Activated B cell treated with CpG ODN at 0.5 μM for 24 hours (primary cell): Measurements from ENCODE around the gene CLP1. TPM values are rescaled to one million over a fixed set of nuclear protein-coding genes. Genes with fewer than 3 reads are reported as not detected.

ENCODE experiments used
- ATAC-seq: fragments of 200-7000 bp; cut with Tn5 transposase; one replicate; pipeline ENCODE4 v1.10.0; 2021; ENCODE audit warnings: low read depth, mild to moderate bottlenecking, moderate library complexity
- CTCF ChIA-PET: fragments of 350-600 bp; sonication (Branson Sonifier 250); formaldehyde crosslinking; loops from one replicate; lab custom pipeline; 2021; ENCODE audit warnings: antibody characterized with exemption; lab: Charles Lee
- POLR2A ChIA-PET: fragments of 350-600 bp; sonication (Branson Sonifier 250); formaldehyde crosslinking; loops from one replicate; lab custom pipeline; 2021; ENCODE audit warnings: antibody characterized with exemption; lab: Charles Lee
- DNase-seq: peaks from one replicate; pipeline ENCODE4 v3.0.0; 2022
- H3K27ac Mint-ChIP-seq: one replicate; pipeline ENCODE4 v1.8.0; 2020; ENCODE audit warnings: mixed read lengths
- H3K27me3 Mint-ChIP-seq: one replicate; pipeline ENCODE4 v1.8.0; 2021; ENCODE audit warnings: mixed read lengths
- H3K36me3 Mint-ChIP-seq: one replicate; pipeline ENCODE4 v1.8.0; 2021; ENCODE audit warnings: low read depth, mixed read lengths
- H3K4me1 Mint-ChIP-seq: one replicate; pipeline ENCODE4 v1.8.0; 2021; ENCODE audit warnings: mixed read lengths
- H3K4me3 Mint-ChIP-seq: one replicate; pipeline ENCODE4 v1.8.0; 2020; ENCODE audit warnings: mild to moderate bottlenecking, mixed read lengths
- H3K9me3 Mint-ChIP-seq: one replicate; pipeline ENCODE4 v1.8.0; 2020; ENCODE audit warnings: mixed read lengths
- intact Hi-C: fragments of 100-400 bp; cut with micrococcal nuclease; formaldehyde crosslinking; loops from one replicate; pipeline ENCODE4 v1.15.1; 2024
- total RNA-seq: library from RNA; stranded (reverse); gene quantifications from 2 replicates; pipeline ENCODE4 v1.2.3, GENCODE V29; 2022
- TF ChIP-seq, protein P1 (sequence below): fragments of 200-600 bp; IDR thresholded peaks from one replicate; pipeline ENCODE4 v1.8.0; 2022; ENCODE audit warnings: antibody characterized with exemption, mild to moderate bottlenecking

Gene CLP1
- total RNA-seq, 1 donor from 2014 or later: 20.4 TPM

DNA sequence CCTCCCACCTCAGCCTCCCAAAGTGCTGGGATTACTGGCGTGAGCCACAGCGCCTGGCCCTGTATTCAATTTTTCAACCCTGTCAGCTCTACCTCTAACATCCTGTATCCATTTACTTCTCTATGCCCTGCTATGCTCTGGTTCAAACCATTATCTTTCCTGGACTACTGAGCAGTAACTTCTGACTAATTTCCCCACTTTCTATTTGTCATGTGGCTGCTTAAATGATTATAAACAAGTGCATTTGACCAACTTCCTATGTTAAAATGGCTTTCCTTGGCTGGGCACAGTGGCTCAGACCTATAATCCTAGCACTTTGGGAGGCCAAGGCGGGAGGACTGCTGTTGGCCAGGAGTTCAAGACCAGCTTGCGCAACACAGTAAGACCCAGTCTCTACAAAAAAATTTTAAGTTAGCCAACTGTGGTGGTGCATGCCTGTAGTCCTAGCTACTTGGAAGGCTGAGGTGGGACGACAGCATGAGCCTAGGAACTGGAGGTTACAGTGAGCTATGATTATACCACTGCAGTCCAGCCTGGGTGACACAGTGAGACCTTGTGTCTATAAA is 52.3 kb downstream of the CLP1 start:
- H3K4me3 Mint-ChIP-seq: no peak overlapping the region
- peaks cover 47% of the 10 kb centered on the region for H3K4me1 Mint-ChIP-seq
- H3K9me3 Mint-ChIP-seq: no peaks in the 10 kb centered on the region
- H3K36me3 Mint-ChIP-seq: peaks cover 36% of the 10 kb centered on the region
- H3K27me3 Mint-ChIP-seq: no peaks in the 10 kb centered on the region
- ChIA-PET POLR2A (interaction anchor here (0.6 kb wide), 1 partner anchor 92 kb away, joined by 3 read pairs; no protein-coding TSS in a partner anchor), CTCF (interaction anchor here (4.1 kb wide), 1 partner anchor 91 kb away, joined by 26 read pairs; no protein-coding TSS in a partner anchor)
- DNase-seq (no peak), ATAC-seq (no peak)
- intact Hi-C loops: no loop called here
- H3K27ac Mint-ChIP-seq: no peak overlapping the region
- TF ChIP-seq, protein P1, sequence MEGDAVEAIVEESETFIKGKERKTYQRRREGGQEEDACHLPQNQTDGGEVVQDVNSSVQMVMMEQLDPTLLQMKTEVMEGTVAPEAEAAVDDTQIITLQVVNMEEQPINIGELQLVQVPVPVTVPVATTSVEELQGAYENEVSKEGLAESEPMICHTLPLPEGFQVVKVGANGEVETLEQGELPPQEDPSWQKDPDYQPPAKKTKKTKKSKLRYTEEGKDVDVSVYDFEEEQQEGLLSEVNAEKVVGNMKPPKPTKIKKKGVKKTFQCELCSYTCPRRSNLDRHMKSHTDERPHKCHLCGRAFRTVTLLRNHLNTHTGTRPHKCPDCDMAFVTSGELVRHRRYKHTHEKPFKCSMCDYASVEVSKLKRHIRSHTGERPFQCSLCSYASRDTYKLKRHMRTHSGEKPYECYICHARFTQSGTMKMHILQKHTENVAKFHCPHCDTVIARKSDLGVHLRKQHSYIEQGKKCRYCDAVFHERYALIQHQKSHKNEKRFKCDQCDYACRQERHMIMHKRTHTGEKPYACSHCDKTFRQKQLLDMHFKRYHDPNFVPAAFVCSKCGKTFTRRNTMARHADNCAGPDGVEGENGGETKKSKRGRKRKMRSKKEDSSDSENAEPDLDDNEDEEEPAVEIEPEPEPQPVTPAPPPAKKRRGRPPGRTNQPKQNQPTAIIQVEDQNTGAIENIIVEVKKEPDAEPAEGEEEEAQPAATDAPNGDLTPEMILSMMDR: no peak

Other genes starting within 250 kb of the CLP1 start
- gene SLC43A3, start 230.6 kb upstream of the CLP1 start, total RNA-seq: 213 and 237 TPM in 2 replicates
- gene RTN4RL2, start 197.2 kb upstream of the CLP1 start, total RNA-seq: 0.13 and 0.24 TPM in 2 replicates
- gene SLC43A1, start 142.1 kb upstream of the CLP1 start, total RNA-seq: 11.1 and 12.8 TPM in 2 replicates
- 100 and 108 TPM in 2 replicates for gene TIMM10, start 127.0 kb upstream of the CLP1 start, total RNA-seq
- gene SMTNL1, start 120.2 kb upstream of the CLP1 start, total RNA-seq: not detected in 2 replicates
- gene UBE2L6, start 90.1 kb upstream of the CLP1 start, total RNA-seq: 63.4 and 69.2 TPM in 2 replicates
- gene SERPING1, start 60.1 kb upstream of the CLP1 start, total RNA-seq: not detected in 2 replicates
- not detected in 2 replicates for gene YPEL4, start 7.8 kb upstream of the CLP1 start, total RNA-seq
- gene ZDHHC5, start 10.4 kb downstream of the CLP1 start, total RNA-seq: 50.9 and 60.7 TPM in 2 replicates
- 14.6 and 14.8 TPM in 2 replicates for gene MED19, start 54.5 kb downstream of the CLP1 start, total RNA-seq
- gene TMX2, start 54.8 kb downstream of the CLP1 start, total RNA-seq: 53.2 and 53.3 TPM in 2 replicates
- 210 and 224 TPM in 2 replicates for gene SELENOH, start 83.7 kb downstream of the CLP1 start, total RNA-seq
- not detected in 2 replicates for gene BTBD18, start 94.1 kb downstream of the CLP1 start, total RNA-seq
- 34.2 and 42.3 TPM in 2 replicates for gene CTNND1, start 104.0 kb downstream of the CLP1 start, total RNA-seq